HepG2 (cell line): ENCODE measurements around the gene POLR3K. TPM values are rescaled to one million over a fixed set of nuclear protein-coding genes. Genes with fewer than 3 reads are reported as not detected.

Experiments used
- ERF ChIP-seq: IDR thresholded peaks from 2 replicates; pipeline ENCODE4 v1.6.1; 2018; ENCODE audit warnings: missing biosample characterization, missing genetic modification reagents
- HMG20B ChIP-seq: conservative IDR thresholded peaks from 2 replicates; pipeline ENCODE4 v1.6.1; 2016; ENCODE audit warnings: missing genetic modification reagents, missing compliant biosample characterization
- HMGXB4 ChIP-seq, 2 experiments: sonication (generic) in 1 of 2; formaldehyde crosslinking in 1 of 2; IDR thresholded peaks; 2 replicates each; pipeline versions ENCODE4 v1.4.0 to v1.6.1; 2018 to 2020; ENCODE audit warnings: missing genetic modification reagents in 2 of 2, borderline replicate concordance in 1 of 2, low read depth in 1 of 2, mild to moderate bottlenecking in 1 of 2, missing biosample characterization in 1 of 2
- MED1 ChIP-seq: sonication (generic); formaldehyde crosslinking; IDR thresholded peaks from 2 replicates; pipeline ENCODE4 v1.4.0; 2020; ENCODE audit warnings: missing genetic modification reagents
- NAIF1 ChIP-seq: sonication (generic); formaldehyde crosslinking; IDR thresholded peaks from 2 replicates; pipeline ENCODE4 v1.5.0; 2020; ENCODE audit warnings: mild to moderate bottlenecking, missing genetic modification reagents, borderline replicate concordance
- RXRA ChIP-seq: sonication (generic); formaldehyde crosslinking; IDR thresholded peaks from 2 replicates; pipeline ENCODE4 v1.5.1; 2020; ENCODE audit warnings: missing genetic modification reagents
- SNAPC5 ChIP-seq: sonication (generic); formaldehyde crosslinking; IDR thresholded peaks from 2 replicates; pipeline ENCODE4 v1.8.1; 2023; ENCODE audit warnings: mild to moderate bottlenecking, missing genetic modification reagents, borderline replicate concordance
- ZMYM4 ChIP-seq: sonication (generic); formaldehyde crosslinking; IDR thresholded peaks from 2 replicates; pipeline ENCODE4 v1.8.1; 2023; ENCODE audit warnings: mild to moderate bottlenecking, missing genetic modification reagents
- ZNF121 ChIP-seq: sonication (generic); formaldehyde crosslinking; IDR thresholded peaks from 2 replicates; pipeline ENCODE4 v1.5.0; 2020; ENCODE audit warnings: mild to moderate bottlenecking, missing genetic modification reagents
- ZNF318 ChIP-seq: sonication (generic); formaldehyde crosslinking; IDR thresholded peaks from 2 replicates; pipeline ENCODE4 v1.4.0; 2020; ENCODE audit warnings: mild to moderate bottlenecking, missing genetic modification reagents
- ZNF574 ChIP-seq: sonication (generic); formaldehyde crosslinking; IDR thresholded peaks from 2 replicates; pipeline ENCODE4 v1.4.0; 2020; ENCODE audit warnings: missing genetic modification reagents
- ZNF772 ChIP-seq: sonication (generic); formaldehyde crosslinking; IDR thresholded peaks from 2 replicates; pipeline ENCODE4 v1.5.0; 2020; ENCODE audit warnings: mild to moderate bottlenecking, missing genetic modification reagents
- ZSCAN29 ChIP-seq: sonication (generic); formaldehyde crosslinking; conservative IDR thresholded peaks from 2 replicates; pipeline ENCODE4 v1.4.0; 2020; ENCODE audit warnings: mild to moderate bottlenecking, missing genetic modification reagents
- polyA plus RNA-seq, 8 experiments: library from polyadenylated mRNA; depleted of rRNA in 3 of 8; stranded (reverse) in 7 of 8; unstranded in 1 of 8; fragments of >200 nt; fragmentation: Illumina TruSeq in 4 of 8; extraction: Trizol in 4 of 8; gene quantifications; 2 replicates each; pipeline versions ENCODE4 v1.2.1 to v1.2.3, GENCODE V29; 2011 to 2016; ENCODE audit warnings: low read depth in 4 of 8, missing spikeins in 1 of 8, mixed read lengths in 1 of 8; ENCODE audit not compliant: insufficient read depth in 1 of 8
- total RNA-seq, 5 experiments: library from RNA; depleted of rRNA; stranded (reverse); fragments of >200 nt; fragmentation: Illumina TruSeq; extraction: Trizol; gene quantifications; 2 replicates each; pipeline ENCODE4 v1.2.3, GENCODE V29; 2016; ENCODE audit warnings: low read depth in 1 of 5
- TF ChIP-seq, protein P1 (sequence below): sonication (generic); formaldehyde crosslinking; IDR thresholded peaks from 2 replicates; pipeline ENCODE4 v1.4.0; 2020; ENCODE audit warnings: missing genetic modification reagents

Gene POLR3K
- total and polyA plus RNA-seq, 2 of the 13 experiments (the other 11 are each of a cell fraction or from before 2014, with no cell fraction given): 14.8 to 18.8 TPM

- TF ChIP-seq ZNF318 (CRISPR knock-in tag): peak; percentile 55; the same call in 1 of the 2 replicates
- no peak for TF ChIP-seq NAIF1 (CRISPR knock-in tag)
- TF ChIP-seq HMG20B (CRISPR knock-in tag): 0 out of 2 replicates have a peak, but pooled peaks have one; percentile 36
- no peak for TF ChIP-seq SNAPC5 (CRISPR knock-in tag)
- TF ChIP-seq, protein P1, sequence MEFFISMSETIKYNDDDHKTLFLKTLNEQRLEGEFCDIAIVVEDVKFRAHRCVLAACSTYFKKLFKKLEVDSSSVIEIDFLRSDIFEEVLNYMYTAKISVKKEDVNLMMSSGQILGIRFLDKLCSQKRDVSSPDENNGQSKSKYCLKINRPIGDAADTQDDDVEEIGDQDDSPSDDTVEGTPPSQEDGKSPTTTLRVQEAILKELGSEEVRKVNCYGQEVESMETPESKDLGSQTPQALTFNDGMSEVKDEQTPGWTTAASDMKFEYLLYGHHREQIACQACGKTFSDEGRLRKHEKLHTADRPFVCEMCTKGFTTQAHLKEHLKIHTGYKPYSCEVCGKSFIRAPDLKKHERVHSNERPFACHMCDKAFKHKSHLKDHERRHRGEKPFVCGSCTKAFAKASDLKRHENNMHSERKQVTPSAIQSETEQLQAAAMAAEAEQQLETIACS: no peak
- TF ChIP-seq HMGXB4 (CRISPR knock-in tag; IDR thresholded peaks at IDR 0.05; ENCODE audit: borderline replicate concordance in 1 of 2, low read depth in 1 of 2): peak; percentile 88 to 95
- no peak for TF ChIP-seq ZSCAN29
- TF ChIP-seq ZMYM4 (CRISPR knock-in tag): peak; percentile 75; the same call in 1 of the 2 replicates
- TF ChIP-seq ZNF121 (CRISPR knock-in tag): no peak
- peak; percentile 50; the same call in 1 of the 2 replicates for TF ChIP-seq RXRA (CRISPR knock-in tag)
- peak; percentile 69 for TF ChIP-seq ZNF574 (CRISPR knock-in tag)
- TF ChIP-seq ERF (CRISPR knock-in tag): peak; percentile 80
- TF ChIP-seq ZNF772 (CRISPR knock-in tag): peak; percentile 64; the same call in 1 of the 2 replicates
- TF ChIP-seq MED1 (CRISPR knock-in tag): peak; percentile 57; the same call in 1 of the 2 replicates
Observed at GRCh38 chr16:96935-97381, 43.5 kb upstream of the POLR3K start (continued).
